Sigmoid colon (tissue), 7 donors: Measurements from ENCODE around the gene TJP3. TPM values are rescaled to one million over a fixed set of nuclear protein-coding genes. Genes with fewer than 3 reads are reported as not detected.

Experiments
- DNase-seq: peaks from one replicate; pipeline ENCODE4 v3.0.0-alpha.2; 2019
- H3K27ac ChIP-seq, 4 donors: fragments of 200-600 bp; sonication (generic); one replicate each; pipeline ENCODE4 v1.5.1; 2016 to 2019; ENCODE audit warnings: mild to moderate bottlenecking in 1 of 4
- H3K27me3 ChIP-seq, 3 donors: fragments of 200-600 bp; sonication (generic); one replicate each; pipeline ENCODE4 v1.5.1; 2019; ENCODE audit warnings: mild to moderate bottlenecking in 1 of 3
- H3K36me3 ChIP-seq, 4 donors: fragments of 200-600 bp; sonication (generic); one replicate each; pipeline ENCODE4 v1.5.1; 2016 to 2019
- H3K4me1 ChIP-seq, 4 donors: fragments of 200-600 bp; sonication (generic); one replicate each; pipeline ENCODE4 v1.5.1; 2017 to 2019
- H3K4me3 ChIP-seq, 4 donors: fragments of 200-600 bp; sonication (generic); one replicate each; pipeline ENCODE4 v1.5.1; 2017 to 2019; ENCODE audit warnings: mild to moderate bottlenecking in 2 of 4, moderate library complexity in 1 of 4
- H3K9me3 ChIP-seq, 4 donors: fragments of 200-600 bp in 3 of 4; sonication (generic) in 3 of 4; one replicate each; pipeline versions ENCODE4 v1.5.1 to v1.6.1; 2013 to 2019
- CTCF ChIP-seq, 4 experiments: fragments of 450-650 bp in 3 of 4; fragments of 200-600 bp in 1 of 4; IDR thresholded peaks; one replicate each; pipeline ENCODE4 v1.5.1; 2016 to 2019; ENCODE audit warnings: antibody characterized with exemption in 4 of 4, mild to moderate bottlenecking in 3 of 4, moderate library complexity in 2 of 4
- EP300 ChIP-seq, 4 donors: sonication (generic); formaldehyde crosslinking; IDR thresholded peaks; one replicate each; pipeline ENCODE4 v1.6.1; 2017; ENCODE audit warnings: antibody characterized with exemption in 4 of 4
- POLR2A ChIP-seq, 2 donors: fragments of 450-650 bp; IDR thresholded peaks; one replicate each; pipeline ENCODE4 v1.6.1; 2016; ENCODE audit warnings: antibody characterized with exemption in 2 of 2, mild to moderate bottlenecking in 2 of 2, moderate library complexity in 2 of 2
- POLR2AphosphoS5 ChIP-seq, 4 donors: sonication (generic); formaldehyde crosslinking; IDR thresholded peaks; one replicate each; pipeline ENCODE4 v1.6.1; 2017; ENCODE audit warnings: antibody characterized with exemption in 4 of 4
- WGBS, 2 donors: extraction: QIAGEN DNeasy Blood & Tissue Kit; methylation state at CpG; one replicate each; pipeline ENCODE4 v1.1.7; 2013; 5-methylcytosine and 5-hydroxymethylcytosine counted together
- intact Hi-C: fragments of 100-400 bp; cut with DNase I; formaldehyde crosslinking; loops from one replicate; pipeline ENCODE4 v1.15.1; 2023
- polyA plus RNA-seq, 3 donors: library from polyadenylated mRNA; stranded (reverse); fragments of 200-250 nt; gene quantifications; one replicate each; pipeline ENCODE4 v1.2.3, GENCODE V29; 2013
- total RNA-seq, 4 donors: library from RNA; depleted of rRNA; stranded (reverse); fragments of >200 nt; gene quantifications; one replicate each; pipeline ENCODE4 v1.1.0, GENCODE V29; 2016
- donor health status: healthy with polysubstance abuse.
- donor health status: Bipolar disorder and iron deficiency.
- donor health status: healthy.

The TJP3 gene
- total and polyA plus RNA-seq, 7 donors = 0.33 to 245 (median 80.2) TPM; not detected in 1

GRCh38 chr19:3730457-3730958, 22.3 kb downstream of the TJP3 start:
- peaks cover 0 to 7% (median 0%) of the 10 kb centered on the region in 3 donors for H3K27me3 ChIP-seq

GRCh38 chr19:3732108-3732507, 23.9 kb downstream of the TJP3 start:
- 86 to 98% methylated on average over 1 of the region's 1 CpG for WGBS, 2 donors

More at GRCh38 chr19:3730457-3730958, 22.3 kb downstream of the TJP3 start:
- WGBS, 2 donors = 93 to 96% methylated on average over 32 of the region's 32 CpGs
- TF ChIP-seq POLR2AphosphoS5 (IDR thresholded peaks at IDR 0.05) (no peak), CTCF (IDR thresholded peaks at IDR 0.05) (no peak), EP300 (IDR thresholded peaks at IDR 0.05) (no peak), POLR2A (IDR thresholded peaks at IDR 0.05) (no peak)
- H3K4me3 ChIP-seq = no peak overlapping the region
- H3K4me1 ChIP-seq = no peaks in the 10 kb centered on the region
- H3K9me3 ChIP-seq = peaks cover 0 to 3% (median 0%) of the 10 kb centered on the region in 4 donors
- H3K36me3 ChIP-seq = no peaks in the 10 kb centered on the region
- H3K27ac ChIP-seq = no peak overlapping the region
- intact Hi-C loops = no loop called here
- DNase-seq = no peak

GRCh38 chr19:3733549-3734309, 25.5 kb downstream of the TJP3 start:
- Histone ChIP-seq H3K4me3 (no peak overlapping the region), H3K36me3 (no peaks in the 10 kb centered on the region), H3K27me3 (no peaks in the 10 kb centered on the region), H3K27ac (no peak overlapping the region), H3K4me1 (no peaks in the 10 kb centered on the region), H3K9me3 (peaks cover 0 to 3% (median 0%) of the 10 kb centered on the region in 4 donors)
- TF ChIP-seq CTCF (IDR thresholded peaks at IDR 0.05) = no peak
- TF ChIP-seq POLR2AphosphoS5 (IDR thresholded peaks at IDR 0.05) = no peak
- TF ChIP-seq POLR2A (IDR thresholded peaks at IDR 0.05) = no peak
- TF ChIP-seq EP300 (IDR thresholded peaks at IDR 0.05) = no peak
- intact Hi-C loops = no loop called here
- no peak for DNase-seq
- 85 to 94% methylated on average over 20 of the region's 20 CpGs for WGBS, 2 donors

More at GRCh38 chr19:3732108-3732507, 23.9 kb downstream of the TJP3 start:
- intact Hi-C loops = no loop called here
- DNase-seq = no peak
- H3K27ac ChIP-seq = no peak overlapping the region
- H3K4me1 ChIP-seq = no peaks in the 10 kb centered on the region
- H3K36me3 ChIP-seq = no peaks in the 10 kb centered on the region
- H3K27me3 ChIP-seq = no peaks in the 10 kb centered on the region
- H3K9me3 ChIP-seq = peaks cover 0 to 3% (median 0%) of the 10 kb centered on the region in 4 donors
- no peak for TF ChIP-seq POLR2AphosphoS5 (IDR thresholded peaks at IDR 0.05)
- H3K4me3 ChIP-seq = no peak overlapping the region

- DNase-seq = no peak
- TF ChIP-seq CTCF (IDR thresholded peaks at IDR 0.05) (no peak), POLR2AphosphoS5 (IDR thresholded peaks at IDR 0.05) (no peak), POLR2A (IDR thresholded peaks at IDR 0.05) (no peak), EP300 (IDR thresholded peaks at IDR 0.05) (no peak)
- intact Hi-C loops = no loop called here
- H3K27me3 ChIP-seq = no peaks in the 10 kb centered on the region
- H3K4me1 ChIP-seq = no peaks in the 10 kb centered on the region
- 92 to 95% methylated on average over 14 of the region's 14 CpGs for WGBS, 2 donors
- no peak overlapping the region for H3K27ac ChIP-seq
- H3K9me3 ChIP-seq = no peaks in the 10 kb centered on the region
- no peaks in the 10 kb centered on the region for H3K36me3 ChIP-seq
- H3K4me3 ChIP-seq = no peak overlapping the region
Observed at GRCh38 chr19:3734310-3734600, 26.1 kb downstream of the TJP3 start.

GRCh38 chr19:3736106-3736724, 28.0 kb downstream of the TJP3 start:
- Histone ChIP-seq H3K9me3 (no peaks in the 10 kb centered on the region), H3K27me3 (no peaks in the 10 kb centered on the region), H3K4me1 (no peaks in the 10 kb centered on the region), H3K4me3 (no peak overlapping the region), H3K36me3 (no peaks in the 10 kb centered on the region), H3K27ac (no peak overlapping the region)
- TF ChIP-seq EP300 (IDR thresholded peaks at IDR 0.05) (no peak), POLR2AphosphoS5 (IDR thresholded peaks at IDR 0.05) (no peak), CTCF (IDR thresholded peaks at IDR 0.05) (no peak), POLR2A (IDR thresholded peaks at IDR 0.05) (no peak)
- WGBS, 2 donors = 91% methylated on average over 21 of the region's 21 CpGs
- no peak for DNase-seq
- intact Hi-C loops = no loop called here
